Liver (tissue), 9 donors: ENCODE data around the gene OR51A2. TPM values are rescaled to one million over a fixed set of nuclear protein-coding genes. Genes with fewer than 3 reads are reported as not detected.

ENCODE experiments used
- DNase-seq: peaks from one replicate; pipeline ENCODE4 v3.0.0-alpha.2; 2017; ENCODE audit warnings: low spot score
- H3K27ac ChIP-seq, 2 donors: one replicate each; pipeline ENCODE4 v1.7.0; 2013; ENCODE audit warnings: inconsistent platforms in 2 of 2, low read length in 2 of 2, control low read depth in 1 of 2, low read depth in 1 of 2, mild to moderate bottlenecking in 1 of 2
- H3K27me3 ChIP-seq, 4 donors: one replicate each; pipeline versions ENCODE4 v1.6.1 to v1.7.0; 2013; ENCODE audit warnings: low read length in 3 of 4, inconsistent platforms in 1 of 4, mild to moderate bottlenecking in 1 of 4, moderate library complexity in 1 of 4; ENCODE audit not compliant: control insufficient read depth in 4 of 4, insufficient read depth in 4 of 4
- H3K36me3 ChIP-seq, 4 donors: one replicate each; pipeline versions ENCODE4 v1.6.1 to v1.7.0; 2013; ENCODE audit warnings: low read length in 3 of 4, mild to moderate bottlenecking in 3 of 4, low read depth in 1 of 4, moderate library complexity in 1 of 4; ENCODE audit not compliant: control insufficient read depth in 4 of 4, insufficient read depth in 3 of 4
- H3K4me1 ChIP-seq, 4 donors: one replicate each; pipeline versions ENCODE4 v1.6.1 to v1.7.0; 2013; ENCODE audit warnings: low read length in 3 of 4, mild to moderate bottlenecking in 3 of 4, moderate library complexity in 1 of 4; ENCODE audit not compliant: control insufficient read depth in 4 of 4, insufficient read depth in 4 of 4
- H3K4me3 ChIP-seq, 3 donors: one replicate each; pipeline versions ENCODE4 v1.6.1 to v1.7.0; 2013; ENCODE audit warnings: low read length in 3 of 3, control low read depth in 1 of 3, low read depth in 1 of 3, mild to moderate bottlenecking in 1 of 3
- H3K9ac ChIP-seq, 2 donors: one replicate each; pipeline ENCODE4 v1.7.0; 2013; ENCODE audit warnings: low read length in 2 of 2, mild to moderate bottlenecking in 2 of 2, moderate library complexity in 2 of 2, control low read depth in 1 of 2, low read depth in 1 of 2
- H3K9me3 ChIP-seq, 4 donors: one replicate each; pipeline versions ENCODE4 v1.6.1 to v1.7.0; 2013; ENCODE audit warnings: low read length in 3 of 4; ENCODE audit not compliant: control insufficient read depth in 4 of 4
- FOXA1 ChIP-seq: IDR thresholded peaks from 2 replicates; pipeline ENCODE4 v1.6.1; 2016; ENCODE audit warnings: antibody characterized with exemption
- GABPA ChIP-seq, 2 donors: IDR thresholded peaks in 1 of 2; conservative IDR thresholded peaks in 1 of 2; 2 replicates each; pipeline ENCODE4 v1.6.1; 2016; ENCODE audit warnings: antibody characterized with exemption in 2 of 2, mild to moderate bottlenecking in 1 of 2, moderate library complexity in 1 of 2
- HNF4A ChIP-seq, 2 donors: conservative IDR thresholded peaks; 2 replicates each; pipeline ENCODE4 v1.6.1; 2016; ENCODE audit warnings: antibody characterized with exemption in 2 of 2, mild to moderate bottlenecking in 2 of 2
- HNF4G ChIP-seq: IDR thresholded peaks from 2 replicates; pipeline ENCODE4 v1.6.1; 2016; ENCODE audit warnings: antibody characterized with exemption
- NR2F2 ChIP-seq: IDR thresholded peaks from 2 replicates; pipeline ENCODE4 v1.6.1; 2016; ENCODE audit warnings: antibody characterized with exemption
- RAD21 ChIP-seq, 2 donors: IDR thresholded peaks; 2 replicates each; pipeline ENCODE4 v1.6.1; 2016; ENCODE audit warnings: antibody characterized with exemption in 2 of 2, mild to moderate bottlenecking in 2 of 2
- SP1 ChIP-seq: IDR thresholded peaks from 2 replicates; pipeline ENCODE4 v1.6.1; 2018; ENCODE audit warnings: antibody characterized with exemption, mild to moderate bottlenecking
- TAF1 ChIP-seq: conservative IDR thresholded peaks from 2 replicates; pipeline ENCODE4 v1.6.1; 2016; ENCODE audit warnings: antibody characterized with exemption, mild to moderate bottlenecking
- YY1 ChIP-seq: IDR thresholded peaks from 2 replicates; pipeline ENCODE4 v1.6.1; 2016; ENCODE audit warnings: antibody characterized with exemption, mild to moderate bottlenecking
- whole genome bisulfite sequencing: extraction: QIAGEN DNeasy Blood & Tissue Kit; methylation state at CpG from one replicate; pipeline ENCODE4 v1.1.7; 2013; 5-methylcytosine and 5-hydroxymethylcytosine counted together
- polyA plus RNA-seq, 2 donors: library from polyadenylated mRNA; stranded (reverse) in 1 of 2; unstranded in 1 of 2; fragments of 200-250 nt in 1 of 2; fragments of >200 nt in 1 of 2; fragmentation: Nextera tagmentation in 1 of 2; extraction: Ambion mirVana in 1 of 2; gene quantifications; one replicate each; pipeline versions ENCODE4 v1.2.1 to v1.2.3, GENCODE V29; 2013 to 2015
- total RNA-seq, 2 donors: library from RNA; depleted of rRNA; stranded (reverse); fragments of >200 nt; gene quantifications; one replicate each; pipeline ENCODE4 v1.2.3, GENCODE V29; 2014
- TF ChIP-seq, protein P1 (sequence below): IDR thresholded peaks from 2 replicates; pipeline ENCODE4 v1.6.1; 2016; ENCODE audit warnings: antibody characterized with exemption
- TF ChIP-seq, protein P2 (sequence below): IDR thresholded peaks from 2 replicates; pipeline ENCODE4 v1.6.1; 2016; ENCODE audit warnings: antibody characterized with exemption
- TF ChIP-seq, protein P3 (sequence below): IDR thresholded peaks from 2 replicates; pipeline ENCODE4 v1.6.1; 2016; ENCODE audit warnings: antibody characterized with exemption, mild to moderate bottlenecking
- donor health status: healthy.
- donor health status: healthy.
- donor health status: healthy.
- donor health status: healthy.
- donor health status: healthy.

OR51A2 gene
- total and polyA plus RNA-seq, 4 donors = not detected

GRCh38 chr11:4921796-4922195 lies 33.7 kb downstream of the OR51A2 start:
- Histone ChIP-seq H3K36me3 (no peaks in the 10 kb centered on the region), H3K9ac (no peak overlapping the region), H3K4me3 (no peak overlapping the region), H3K27me3 (no peaks in the 10 kb centered on the region), H3K27ac (no peak overlapping the region), H3K9me3 (peaks cover 0 to 3% (median 0%) of the 10 kb centered on the region in 4 donors), H3K4me1 (no peaks in the 10 kb centered on the region)
- no peak for TF ChIP-seq NR2F2
- TF ChIP-seq TAF1 = no peak
- TF ChIP-seq YY1 = no peak
- TF ChIP-seq, protein P1, sequence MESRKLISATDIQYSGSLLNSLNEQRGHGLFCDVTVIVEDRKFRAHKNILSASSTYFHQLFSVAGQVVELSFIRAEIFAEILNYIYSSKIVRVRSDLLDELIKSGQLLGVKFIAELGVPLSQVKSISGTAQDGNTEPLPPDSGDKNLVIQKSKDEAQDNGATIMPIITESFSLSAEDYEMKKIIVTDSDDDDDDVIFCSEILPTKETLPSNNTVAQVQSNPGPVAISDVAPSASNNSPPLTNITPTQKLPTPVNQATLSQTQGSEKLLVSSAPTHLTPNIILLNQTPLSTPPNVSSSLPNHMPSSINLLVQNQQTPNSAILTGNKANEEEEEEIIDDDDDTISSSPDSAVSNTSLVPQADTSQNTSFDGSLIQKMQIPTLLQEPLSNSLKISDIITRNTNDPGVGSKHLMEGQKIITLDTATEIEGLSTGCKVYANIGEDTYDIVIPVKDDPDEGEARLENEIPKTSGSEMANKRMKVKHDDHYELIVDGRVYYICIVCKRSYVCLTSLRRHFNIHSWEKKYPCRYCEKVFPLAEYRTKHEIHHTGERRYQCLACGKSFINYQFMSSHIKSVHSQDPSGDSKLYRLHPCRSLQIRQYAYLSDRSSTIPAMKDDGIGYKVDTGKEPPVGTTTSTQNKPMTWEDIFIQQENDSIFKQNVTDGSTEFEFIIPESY = no peak
- no peak for TF ChIP-seq SP1
- no peak for TF ChIP-seq HNF4A (conservative IDR thresholded peaks at IDR 0.05)
- TF ChIP-seq FOXA1 = no peak
- TF ChIP-seq, protein P2, sequence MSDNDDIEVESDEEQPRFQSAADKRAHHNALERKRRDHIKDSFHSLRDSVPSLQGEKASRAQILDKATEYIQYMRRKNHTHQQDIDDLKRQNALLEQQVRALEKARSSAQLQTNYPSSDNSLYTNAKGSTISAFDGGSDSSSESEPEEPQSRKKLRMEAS = no peak
- no peak for TF ChIP-seq RAD21 (IDR thresholded peaks at IDR 0.05)
- DNase-seq = no peak
- WGBS = 77% methylated on average over 1 of the region's 1 CpG

DNA sequence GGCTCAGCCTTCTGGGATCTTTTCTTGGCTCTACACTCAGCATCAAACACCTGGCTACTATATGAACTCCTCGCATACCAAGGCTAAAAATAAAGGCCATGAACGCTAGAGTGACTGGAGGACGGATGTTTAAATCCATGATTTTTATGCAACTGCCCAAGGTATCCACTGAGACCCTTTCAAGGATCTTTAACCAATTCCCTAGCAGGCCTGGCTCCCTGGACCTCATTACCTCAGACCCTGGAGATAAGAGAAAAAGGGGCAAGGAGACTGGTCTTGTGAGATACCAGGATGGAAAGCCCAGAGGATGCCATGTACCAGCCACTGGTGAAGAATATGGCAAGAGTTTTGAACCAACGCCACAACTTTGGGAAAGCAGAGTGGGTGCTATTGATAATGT lies 36.3 kb downstream of the OR51A2 start, which contains the start of gene OR51G2:
OR51G2 (minus strand) TSS at position 101 of the 400 bp plus-strand sequence. CDS start 3,687 bp downstream, outside the sequence.
- no peak within 1 kb of the TSS for H3K27ac ChIP-seq
- TF ChIP-seq GABPA (IDR thresholded peaks at IDR 0.05 in 1 of 2, conservative IDR thresholded peaks at IDR 0.05 in 1 of 2) = no peak
- no peak for TF ChIP-seq RAD21 (IDR thresholded peaks at IDR 0.05)
- no peak for TF ChIP-seq HNF4G
- TF ChIP-seq YY1 = no peak
- no peak for TF ChIP-seq NR2F2
- TF ChIP-seq, protein P3, sequence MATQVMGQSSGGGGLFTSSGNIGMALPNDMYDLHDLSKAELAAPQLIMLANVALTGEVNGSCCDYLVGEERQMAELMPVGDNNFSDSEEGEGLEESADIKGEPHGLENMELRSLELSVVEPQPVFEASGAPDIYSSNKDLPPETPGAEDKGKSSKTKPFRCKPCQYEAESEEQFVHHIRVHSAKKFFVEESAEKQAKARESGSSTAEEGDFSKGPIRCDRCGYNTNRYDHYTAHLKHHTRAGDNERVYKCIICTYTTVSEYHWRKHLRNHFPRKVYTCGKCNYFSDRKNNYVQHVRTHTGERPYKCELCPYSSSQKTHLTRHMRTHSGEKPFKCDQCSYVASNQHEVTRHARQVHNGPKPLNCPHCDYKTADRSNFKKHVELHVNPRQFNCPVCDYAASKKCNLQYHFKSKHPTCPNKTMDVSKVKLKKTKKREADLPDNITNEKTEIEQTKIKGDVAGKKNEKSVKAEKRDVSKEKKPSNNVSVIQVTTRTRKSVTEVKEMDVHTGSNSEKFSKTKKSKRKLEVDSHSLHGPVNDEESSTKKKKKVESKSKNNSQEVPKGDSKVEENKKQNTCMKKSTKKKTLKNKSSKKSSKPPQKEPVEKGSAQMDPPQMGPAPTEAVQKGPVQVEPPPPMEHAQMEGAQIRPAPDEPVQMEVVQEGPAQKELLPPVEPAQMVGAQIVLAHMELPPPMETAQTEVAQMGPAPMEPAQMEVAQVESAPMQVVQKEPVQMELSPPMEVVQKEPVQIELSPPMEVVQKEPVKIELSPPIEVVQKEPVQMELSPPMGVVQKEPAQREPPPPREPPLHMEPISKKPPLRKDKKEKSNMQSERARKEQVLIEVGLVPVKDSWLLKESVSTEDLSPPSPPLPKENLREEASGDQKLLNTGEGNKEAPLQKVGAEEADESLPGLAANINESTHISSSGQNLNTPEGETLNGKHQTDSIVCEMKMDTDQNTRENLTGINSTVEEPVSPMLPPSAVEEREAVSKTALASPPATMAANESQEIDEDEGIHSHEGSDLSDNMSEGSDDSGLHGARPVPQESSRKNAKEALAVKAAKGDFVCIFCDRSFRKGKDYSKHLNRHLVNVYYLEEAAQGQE = no peak
- TF ChIP-seq, protein P2 = no peak
- no peak for TF ChIP-seq FOXA1
- no peaks in the 10 kb centered on the region for H3K4me1 ChIP-seq
- peaks cover 0 to 5% (median 0%) of the 10 kb centered on the region in 4 donors for H3K9me3 ChIP-seq
- H3K4me3 ChIP-seq = no peak within 1 kb of the TSS
- peaks cover 0 to 6% (median 0%) of the 10 kb centered on the region in 4 donors for H3K27me3 ChIP-seq
- 71% methylated on average over 4 of the region's 4 CpGs for WGBS
- H3K36me3 ChIP-seq = no peaks in the 10 kb centered on the region
- no peak within 1 kb of the TSS for H3K9ac ChIP-seq
- DNase-seq = no peak
